ENCODE measurements around the gene USP40. TPM values are rescaled to one million over a fixed set of nuclear protein-coding genes. Genes with fewer than 3 reads are reported as not detected.
A peak's percentile ranks its signal among the peaks of the same experiment; 100 is the strongest.

Gene USP40
- total and polyA plus RNA-seq, 10 donors: 11.4 to 57.3 (median 38.1) TPM

- intact Hi-C loops (cut with DNase I; ENCODE audit: low total_unique reads): no loop called here
- H3K36me3 ChIP-seq: peaks cover 0 to 23% (median 2%) of the 10 kb centered on the region in 6 donors
- peaks cover 0 to 53% (median 10%) of the 10 kb centered on the region in 6 donors for H3K4me1 ChIP-seq
- no peak for TF ChIP-seq POLR2A (IDR thresholded peaks at IDR 0.05)
- no peak for TF ChIP-seq POLR2AphosphoS5 (IDR thresholded peaks at IDR 0.05)
- TF ChIP-seq CTCF (IDR thresholded peaks at IDR 0.05 in 8 of 11, conservative IDR thresholded peaks at IDR 0.05 in 3 of 11): no peak
- no peaks in the 10 kb centered on the region for H3K27me3 ChIP-seq (replicated peaks in 1 of 7)
- peaks cover 0 to 6% (median 0%) of the 10 kb centered on the region in 8 donors for H3K9me3 ChIP-seq
- H3K27ac ChIP-seq: peak overlapping the region in 1 of 8 donors; percentile 13
- DNase-seq: no peak
- H3K4me3 ChIP-seq: no peak overlapping the region
- 83 to 96% (median 90%) methylated on average over 3 of the region's 3 CpGs for WGBS, 5 donors
These were observed 138.6 kb downstream of the USP40 start for GRCh38 chr2:233428008-233428407.

GRCh38 chr2:233426619-233427342, 139.8 kb downstream of the USP40 start:
- no peaks in the 10 kb centered on the region for H3K27me3 ChIP-seq (replicated peaks in 1 of 7)
- no peak overlapping the region for H3K4me3 ChIP-seq
- WGBS, 5 donors: 81 to 89% (median 84%) methylated on average over 7 of the region's 7 CpGs
- no peak for DNase-seq
- H3K27ac ChIP-seq: peak overlapping the region in 1 of 8 donors; percentile 19
- peaks cover 0 to 6% (median 0%) of the 10 kb centered on the region in 8 donors for H3K9me3 ChIP-seq
- no peak for TF ChIP-seq POLR2A (IDR thresholded peaks at IDR 0.05)
- TF ChIP-seq CTCF (IDR thresholded peaks at IDR 0.05 in 8 of 11, conservative IDR thresholded peaks at IDR 0.05 in 3 of 11): no peak
- TF ChIP-seq POLR2AphosphoS5 (IDR thresholded peaks at IDR 0.05): no peak
- intact Hi-C loops (cut with DNase I; ENCODE audit: low total_unique reads): no loop called here
- H3K36me3 ChIP-seq: peaks cover 0 to 27% (median 2%) of the 10 kb centered on the region in 6 donors
- H3K4me1 ChIP-seq: peaks cover 8 to 66% (median 22%) of the 10 kb centered on the region in 6 donors

Other genes starting within 250 kb of the USP40 start
- gene DGKD, start 212.3 kb downstream of the USP40 start, total RNA-seq: 100 to 1,000 TPM in 4 of 7 donors, 10 to 100 TPM in 3; 45.2 to 120 (median 102) TPM
- 10 to 100 TPM; 21.9 to 35.6 (median 32.1) TPM for gene DGKD, start 212.3 kb downstream of the USP40 start, polyA plus RNA-seq
- not detected for gene UGT1A8, start 50.9 kb upstream of the USP40 start, total RNA-seq
- gene UGT1A8, start 50.9 kb upstream of the USP40 start, polyA plus RNA-seq: not detected
- not detected for gene UGT1A10, start 69.7 kb upstream of the USP40 start, total RNA-seq
- gene UGT1A10, start 69.7 kb upstream of the USP40 start, polyA plus RNA-seq: under 1 TPM in 1 of 3 donors, not detected in 2; 0.03 TPM
- not detected for gene UGT1A9, start 105.1 kb upstream of the USP40 start, total RNA-seq
- not detected for gene UGT1A9, start 105.1 kb upstream of the USP40 start, polyA plus RNA-seq
- gene UGT1A7, start 115.1 kb upstream of the USP40 start, total RNA-seq: not detected
- gene UGT1A7, start 115.1 kb upstream of the USP40 start, polyA plus RNA-seq: under 1 TPM in 1 of 3 donors, not detected in 2; 0.03 TPM
- not detected for gene UGT1A6, start 126.1 kb upstream of the USP40 start, total RNA-seq
- gene UGT1A6, start 126.1 kb upstream of the USP40 start, polyA plus RNA-seq: not detected
- gene UGT1A5, start 146.1 kb upstream of the USP40 start, total RNA-seq: not detected
- gene UGT1A5, start 146.1 kb upstream of the USP40 start, polyA plus RNA-seq: not detected
- gene UGT1A4, start 152.0 kb upstream of the USP40 start, total RNA-seq: not detected
- gene UGT1A4, start 152.0 kb upstream of the USP40 start, polyA plus RNA-seq: not detected
- gene UGT1A3, start 162.3 kb upstream of the USP40 start, total RNA-seq: not detected
- gene UGT1A3, start 162.3 kb upstream of the USP40 start, polyA plus RNA-seq: not detected
- not detected for gene UGT1A1, start 193.5 kb upstream of the USP40 start, total RNA-seq
- gene UGT1A1, start 193.5 kb upstream of the USP40 start, polyA plus RNA-seq: not detected
- under 1 TPM in 2 of 7 donors, not detected in 5; 0.27 to 0.43 TPM for gene MROH2A, start 211.5 kb upstream of the USP40 start, total RNA-seq
- 1 to 10 TPM in 1 of 3 donors, not detected in 2; 1.5 TPM for gene MROH2A, start 211.5 kb upstream of the USP40 start, polyA plus RNA-seq

Measured in spleen (tissue), 11 donors.